HepG2 (cell line): ENCODE data around the gene CLDN20.

Source experiments
- CTCF ChIP-seq: sonication (generic); formaldehyde crosslinking; IDR thresholded peaks from 2 replicates; pipeline ENCODE4 v1.5.0; 2020; ENCODE audit warnings: mild to moderate bottlenecking, missing genetic modification reagents, moderate library complexity
- ELF3 ChIP-seq: IDR thresholded peaks from 2 replicates; pipeline ENCODE4 v1.6.1; 2016; ENCODE audit warnings: missing genetic modification reagents, missing compliant biosample characterization
- EZH2 ChIP-seq: conservative IDR thresholded peaks from 2 replicates; pipeline ENCODE4 v1.6.1; 2012; ENCODE audit warnings: mild to moderate bottlenecking, low read depth, low read length, moderate library complexity
- GABPB1 ChIP-seq: IDR thresholded peaks from 2 replicates; pipeline ENCODE4 v1.6.1; 2016; ENCODE audit warnings: mild to moderate bottlenecking, missing genetic modification reagents, moderate library complexity, missing compliant biosample characterization
- POLR2A ChIP-seq, 2 experiments: IDR thresholded peaks; 2 replicates each; pipeline ENCODE4 v1.6.1; 2011; ENCODE audit warnings: low read depth in 2 of 2, low read length in 2 of 2, mild to moderate bottlenecking in 1 of 2, moderate library complexity in 1 of 2; ENCODE audit not compliant: insufficient read depth in 1 of 2

GRCh38 chr6:155234167-155234566 is 29.6 kb upstream of the CLDN20 start:
- TF ChIP-seq POLR2A (IDR thresholded peaks at IDR 0.05; ENCODE audit: insufficient read depth in 1 of 2, low read depth in 2 of 2, low read length in 2 of 2) (no peak), EZH2 (no peak), CTCF (CRISPR knock-in tag) (no peak), ELF3 (CRISPR knock-in tag) (no peak), GABPB1 (CRISPR knock-in tag) (no peak)
